ENCODE measurements around the gene MGMT.

Gene MGMT

DNA sequence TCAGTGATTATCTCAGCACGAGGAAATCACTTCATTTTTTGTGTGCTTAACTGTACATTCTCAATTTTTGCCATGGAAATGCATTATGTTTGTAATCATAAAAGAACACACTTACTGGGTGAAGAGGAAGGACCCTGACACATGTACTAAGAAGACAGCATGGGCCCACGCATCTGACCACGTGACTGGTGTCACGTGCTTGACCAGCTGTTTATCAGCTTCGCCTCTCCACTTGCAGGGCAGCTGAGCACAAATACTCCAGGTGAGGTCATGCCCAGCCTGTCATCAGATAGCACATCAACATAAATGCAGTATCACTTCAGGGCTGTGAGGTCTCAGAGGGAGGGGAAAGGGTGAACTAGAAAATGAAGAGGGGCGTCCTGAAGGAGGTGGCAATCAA is 317.2 kb downstream of the MGMT start:
- no peak for DNase-seq

DNA sequence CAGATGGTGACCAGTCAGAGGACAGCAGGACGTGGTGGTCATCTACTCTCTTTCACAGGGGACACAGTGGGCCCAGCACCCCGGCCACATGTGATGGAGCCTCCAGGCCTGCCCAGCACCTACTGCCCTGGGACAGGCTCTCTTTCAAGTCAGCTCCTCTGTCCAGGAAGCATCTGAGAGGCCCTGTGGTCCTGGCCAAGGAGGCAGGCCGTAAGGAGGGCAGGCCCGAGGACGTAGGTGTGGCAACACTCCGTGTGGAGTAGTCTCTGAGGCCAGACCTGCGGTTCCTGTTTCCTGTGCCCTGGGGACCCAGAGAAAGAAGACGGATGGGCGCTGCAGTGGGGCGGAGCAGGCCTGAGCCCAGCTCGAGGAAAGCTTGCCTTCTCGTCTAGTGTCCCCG is 317.9 kb downstream of the MGMT start:
- DNase-seq: no peak

DNA sequence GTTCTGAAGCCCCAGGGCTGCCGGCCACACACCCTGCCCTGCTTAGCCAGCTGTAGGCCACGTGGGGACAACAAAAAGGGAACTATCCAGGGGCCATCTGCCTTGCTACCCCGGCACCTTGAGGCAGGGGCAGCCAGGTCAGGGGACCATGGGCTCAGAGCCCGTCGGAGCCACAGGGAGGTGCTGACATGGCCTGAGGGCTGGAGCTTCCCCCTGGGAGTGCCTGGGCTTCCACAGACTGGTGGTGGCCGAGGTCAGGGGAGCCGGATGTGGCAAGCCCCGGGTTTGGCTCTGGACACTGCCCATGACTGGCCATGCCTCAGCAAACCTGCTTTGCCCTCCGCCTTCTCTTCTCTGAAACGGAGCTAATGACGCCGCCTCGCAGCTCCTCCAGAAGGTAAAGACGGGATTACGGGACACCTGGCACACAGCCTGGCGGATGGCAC is 318.5 kb downstream of the MGMT start:
- no peak for DNase-seq

DNA sequence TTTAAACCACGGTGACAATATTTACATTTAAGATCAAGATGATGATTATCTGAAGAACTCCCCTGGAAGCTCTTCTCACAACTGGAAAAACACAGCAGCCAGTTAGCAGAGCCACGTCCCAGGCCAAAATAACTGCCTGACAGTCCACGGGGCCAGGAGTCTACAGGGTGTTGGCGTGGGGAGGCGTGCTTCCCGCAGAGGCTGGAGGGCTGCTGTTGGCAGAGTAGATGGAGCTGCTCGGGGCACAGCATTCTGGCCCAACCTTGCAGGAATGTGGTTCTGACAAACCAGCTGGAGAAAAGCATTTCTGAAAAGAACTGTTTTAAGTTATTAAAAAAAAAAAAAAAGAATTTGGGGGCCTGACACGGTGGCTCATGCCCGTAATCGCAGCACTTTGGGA is 319.2 kb downstream of the MGMT start:
- no peak for DNase-seq

DNA sequence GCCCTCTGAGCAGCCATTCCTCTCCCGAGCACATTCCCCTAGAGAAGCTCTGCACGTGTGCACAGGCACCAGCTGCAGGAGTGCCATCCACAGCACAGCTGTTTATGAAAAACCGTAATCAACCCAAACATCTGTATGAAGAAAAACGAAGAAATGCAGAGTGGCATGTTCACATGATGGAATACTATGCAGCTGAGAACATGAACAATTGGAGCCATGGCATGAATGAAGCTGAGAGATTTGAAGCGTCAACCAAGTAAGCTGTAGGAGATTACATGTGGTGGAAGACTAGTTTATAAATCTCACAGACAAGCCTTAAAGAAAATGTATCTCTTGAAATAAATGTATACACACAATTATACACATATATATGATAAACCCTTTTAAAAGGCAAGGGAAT is 320.5 kb downstream of the MGMT start:
- no peak for DNase-seq

DNA sequence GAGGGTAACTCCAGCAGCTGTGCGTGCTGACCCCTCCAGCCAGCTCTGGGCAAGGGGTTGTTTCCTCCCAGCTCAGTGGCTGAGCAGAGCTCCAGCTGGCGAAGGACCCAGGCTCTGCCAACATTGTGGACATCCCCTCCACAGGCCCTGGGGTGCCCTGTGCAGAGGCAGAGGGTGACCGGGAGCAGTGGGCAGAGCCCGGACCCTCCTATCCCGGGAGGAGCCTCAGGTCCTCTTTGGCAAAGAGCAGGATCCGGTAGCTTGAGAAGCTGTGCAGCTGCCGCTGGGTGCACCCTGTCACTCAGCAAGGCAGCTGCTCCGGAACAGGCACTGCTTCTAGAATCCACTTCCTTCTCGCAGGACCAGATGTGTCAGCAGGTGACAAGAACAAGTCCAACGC is 321.2 kb downstream of the MGMT start:
- DNase-seq: no peak

DNA sequence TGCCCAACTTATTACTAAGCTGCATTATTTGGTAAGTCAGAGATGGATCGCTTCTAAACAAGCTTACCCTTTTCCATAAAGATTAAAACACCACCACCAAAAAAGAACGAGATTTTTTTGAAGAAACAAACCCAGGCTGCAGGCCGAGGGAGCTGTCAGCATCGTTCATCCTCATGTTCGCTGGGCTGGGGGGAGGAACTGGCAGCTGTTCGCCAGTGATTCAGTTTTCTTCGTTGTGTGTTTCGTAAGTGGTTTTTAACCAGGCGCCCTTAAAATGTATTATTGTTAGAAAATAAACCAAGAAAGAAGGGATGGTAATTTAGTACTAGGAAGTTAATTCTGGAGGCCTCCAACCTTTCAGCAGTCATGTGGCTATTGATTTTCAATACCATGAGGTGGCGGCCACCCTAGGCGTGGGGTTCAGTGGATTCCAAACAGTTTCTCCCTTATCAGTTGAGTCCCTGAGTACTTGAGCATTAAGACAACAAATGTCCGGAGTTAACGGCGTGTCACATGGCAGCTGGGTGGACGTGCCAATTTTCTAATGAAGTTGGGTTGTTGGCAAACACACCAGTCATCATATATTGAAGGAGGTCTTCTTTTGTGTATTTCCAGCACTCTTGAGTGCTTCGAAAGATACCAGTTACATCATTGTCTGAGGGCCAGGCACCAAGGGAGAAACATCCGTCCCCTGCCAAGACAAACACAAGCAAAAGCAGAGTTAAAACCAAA is 323.8 kb downstream of the MGMT start:
- DNase-seq: peak; percentile 79

DNA sequence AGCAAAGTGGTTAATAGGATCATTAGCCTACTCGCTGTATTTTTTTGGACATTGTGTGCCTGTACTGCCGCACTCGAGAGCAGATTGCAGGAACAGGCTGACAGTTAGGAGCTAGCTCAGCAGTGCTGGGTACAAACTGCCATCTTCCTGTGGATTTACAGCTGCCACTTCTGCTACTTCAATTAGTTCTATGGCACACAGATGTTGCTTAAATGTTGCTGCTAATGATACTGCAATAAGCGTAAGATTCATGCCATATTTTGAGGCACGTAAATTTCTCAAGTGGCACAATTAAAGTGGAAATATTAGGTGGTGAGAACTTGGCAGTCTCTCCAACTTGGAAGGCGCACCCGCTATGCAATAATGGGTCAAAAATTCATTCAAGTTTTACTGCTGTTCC is 325.1 kb downstream of the MGMT start:
- DNase-seq: peak; percentile 74

DNA sequence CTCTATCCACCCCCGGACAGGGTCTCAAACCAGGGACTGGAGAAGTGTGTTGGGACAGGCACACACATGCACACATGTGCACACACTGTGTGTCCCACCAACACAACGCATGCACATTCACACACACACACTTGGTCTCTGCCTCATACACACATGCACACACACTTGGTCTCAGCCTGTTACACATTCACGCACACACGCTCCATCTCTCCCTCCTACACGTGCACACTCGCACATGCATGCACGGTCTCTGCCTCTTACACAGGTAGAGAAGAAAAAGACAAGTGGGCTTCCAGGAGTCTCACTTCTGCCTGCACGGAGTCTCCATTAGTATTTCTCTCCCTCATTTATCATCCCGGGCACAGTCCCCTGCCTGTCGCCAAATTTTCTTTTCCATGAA is 325.8 kb downstream of the MGMT start:
- DNase-seq: no peak

DNA sequence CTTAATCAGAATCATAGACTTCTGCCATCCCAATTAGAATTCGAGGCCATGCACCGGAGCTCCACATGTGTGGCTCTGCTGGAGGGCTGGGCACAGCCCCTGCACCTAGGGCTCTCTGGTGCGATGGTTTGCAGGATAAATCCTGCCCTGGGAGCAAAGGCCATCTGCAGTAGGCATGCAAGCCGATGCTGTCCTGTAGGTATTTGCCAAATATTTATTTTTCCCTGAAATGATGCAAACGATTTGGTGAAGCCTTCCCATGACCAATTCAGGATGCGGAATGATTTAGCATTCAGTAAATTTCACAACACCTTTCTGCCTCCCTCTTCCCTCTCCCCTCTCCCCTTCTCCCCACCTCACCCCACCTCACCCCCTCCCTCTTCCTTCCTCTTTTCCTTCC is 326.4 kb downstream of the MGMT start:
- no peak for DNase-seq

DNA sequence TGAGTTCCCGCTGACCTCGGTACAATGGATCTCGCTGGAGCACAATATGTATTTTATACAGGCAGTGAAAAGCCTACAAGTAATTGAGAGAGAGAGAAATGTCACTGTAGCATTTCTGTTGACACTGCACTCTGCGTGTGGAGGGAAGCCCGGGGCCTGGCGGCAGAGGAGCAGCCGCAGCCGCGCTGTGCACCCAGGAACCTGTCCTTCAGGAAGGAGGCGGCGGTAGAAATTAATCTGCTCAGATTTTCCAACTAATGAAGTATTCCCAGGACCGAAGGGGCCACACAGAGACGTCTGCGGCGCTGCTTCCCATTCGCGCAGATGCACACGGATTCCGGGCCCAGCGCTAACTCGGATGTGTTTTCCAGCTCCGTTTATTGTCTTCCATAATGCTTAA is 327.0 kb downstream of the MGMT start:
- no peak for DNase-seq

DNA sequence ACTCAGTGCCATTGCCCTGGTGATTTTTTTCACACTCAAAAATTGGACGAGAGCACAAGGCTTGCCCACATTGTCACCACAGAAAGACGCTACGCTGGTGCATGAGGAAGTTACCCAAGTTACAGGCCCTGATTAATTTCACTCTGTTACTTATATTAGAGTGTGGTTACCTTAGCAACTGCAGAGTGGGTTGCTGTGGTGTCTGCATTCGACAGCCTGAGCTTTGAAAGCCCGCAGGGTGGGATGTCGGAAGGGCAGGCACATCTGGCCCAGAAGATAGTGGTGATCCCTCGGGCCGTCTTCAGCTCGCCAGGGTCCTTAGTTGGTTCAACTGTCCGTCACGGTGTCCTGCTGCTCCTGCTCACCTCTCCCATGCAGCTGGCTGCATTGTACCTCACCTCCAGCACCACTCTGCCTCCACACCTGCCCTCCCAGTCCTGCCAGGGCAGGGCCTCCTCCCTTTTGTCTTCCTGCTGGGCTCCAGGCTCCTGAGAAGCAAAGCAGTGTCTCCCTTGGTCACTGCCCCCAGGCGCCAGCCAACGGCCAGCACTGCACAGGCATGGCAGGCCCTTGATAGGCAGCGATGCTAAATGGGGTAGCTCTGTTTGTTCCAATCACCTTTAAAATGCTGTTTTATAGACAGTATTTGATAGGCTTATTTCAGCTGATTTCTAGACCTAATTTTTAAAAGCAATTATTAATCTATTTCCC is 329.8 kb downstream of the MGMT start:
- no peak for DNase-seq

DNA sequence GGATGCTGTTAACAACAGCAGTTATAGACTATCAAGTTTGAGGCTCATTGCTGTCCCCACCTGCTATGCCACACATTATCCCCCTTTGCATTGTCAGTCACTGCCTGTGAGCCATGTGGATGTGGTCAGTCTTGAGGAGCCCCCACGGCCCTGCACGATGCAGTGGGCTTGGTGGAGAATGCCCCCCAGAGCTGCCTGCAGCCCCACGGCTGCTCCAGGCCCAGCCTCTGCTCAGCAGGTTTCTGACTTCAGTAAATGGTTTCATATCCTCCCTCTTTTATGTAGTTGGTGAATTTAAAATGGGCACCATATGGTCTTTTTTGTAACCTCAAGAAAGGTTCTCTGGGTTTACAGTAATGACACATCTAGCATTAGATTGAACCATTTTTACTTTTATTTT is 332.9 kb downstream of the MGMT start:
- DNase-seq: no peak

DNA sequence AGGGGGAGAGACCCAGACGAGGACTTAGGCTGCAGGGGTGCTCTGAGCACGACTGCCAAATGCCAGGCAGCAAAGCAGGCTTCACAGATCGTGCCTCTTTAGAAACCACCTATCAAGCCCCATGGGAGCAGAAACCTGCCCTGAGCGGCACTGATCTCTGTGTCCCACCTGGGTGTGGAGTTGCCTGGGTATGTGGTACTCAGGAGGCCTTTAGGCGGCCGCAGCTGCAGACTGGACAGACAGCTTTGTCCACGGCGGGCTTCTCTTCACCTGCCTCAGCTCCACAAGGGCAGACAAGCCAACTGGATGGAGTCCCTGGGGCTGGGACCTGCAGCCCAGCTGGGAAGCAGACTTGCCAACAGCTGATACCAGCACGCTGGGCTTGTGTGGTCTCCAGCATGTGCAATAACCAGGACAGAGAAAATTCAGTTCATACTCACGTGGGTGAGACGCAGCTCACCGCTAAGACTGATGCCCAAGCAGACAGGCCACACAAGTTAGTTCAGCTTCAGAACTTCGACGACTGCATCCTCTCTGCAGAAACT is 333.8 kb downstream of the MGMT start:
- no peak for DNase-seq

DNA sequence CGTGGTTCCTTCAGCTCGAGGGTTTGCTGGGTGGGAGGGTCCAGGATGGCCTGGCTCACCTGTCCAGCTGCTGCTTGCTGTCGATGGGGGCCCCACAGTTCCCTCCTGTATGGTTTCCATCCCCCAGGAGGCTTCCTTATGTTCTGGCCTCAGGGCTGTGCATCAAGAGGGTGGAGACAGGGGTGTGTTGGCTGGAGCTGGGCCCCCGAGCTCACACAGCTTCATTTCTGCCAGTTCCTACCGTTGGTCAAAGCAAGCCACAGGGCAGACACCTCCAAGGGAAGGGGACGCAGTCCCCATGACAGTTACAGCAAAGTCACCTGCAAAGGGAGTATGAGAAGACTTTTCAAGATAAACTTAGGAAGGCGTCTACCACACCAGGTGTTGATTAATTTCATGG is 340.2 kb downstream of the MGMT start:
- no peak for DNase-seq

DNA sequence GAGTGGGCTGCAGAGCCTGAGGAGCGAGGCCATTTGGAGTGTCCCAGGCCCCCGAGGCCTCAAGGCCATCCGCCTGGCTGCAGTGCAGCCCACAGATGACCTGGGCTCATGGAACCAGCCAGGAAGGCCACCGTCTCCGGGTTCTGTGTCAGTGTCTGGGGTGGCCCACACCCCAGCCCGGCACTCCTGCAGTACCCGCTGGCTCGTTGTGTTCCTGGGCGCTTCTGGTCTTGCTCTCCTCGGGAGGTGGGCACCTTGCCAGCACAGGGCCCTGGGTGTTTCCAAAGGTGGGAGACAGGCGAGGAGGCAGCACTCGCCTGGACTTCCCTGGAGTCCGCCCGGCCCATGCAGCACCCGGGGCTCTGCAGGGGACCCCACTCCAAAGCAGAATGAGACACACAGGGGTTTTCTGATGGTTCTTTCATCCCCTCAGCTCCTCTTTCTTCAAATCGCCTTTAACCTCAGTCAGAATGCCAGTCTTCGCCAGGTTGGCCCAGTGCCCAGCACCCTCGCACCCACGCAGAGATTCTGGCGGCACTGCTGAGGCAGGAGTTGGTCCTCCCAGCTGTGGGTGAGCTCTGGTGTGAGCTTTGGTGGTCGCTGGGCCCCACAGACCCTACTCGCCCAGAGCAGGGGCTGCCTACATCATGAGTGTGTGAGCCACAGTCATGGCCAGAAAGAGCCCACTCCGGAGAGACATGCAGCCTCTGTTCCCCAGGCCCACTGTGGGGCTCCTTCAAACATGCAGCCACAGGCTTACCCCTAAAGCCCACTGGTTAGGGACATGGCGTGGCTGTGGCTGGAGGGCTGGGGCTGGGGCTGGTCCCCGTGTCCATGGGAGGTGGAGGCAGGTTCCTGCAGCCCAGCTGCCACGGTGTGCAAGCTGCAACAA is 341.3 kb downstream of the MGMT start:
- DNase-seq: peak; percentile 13

DNA sequence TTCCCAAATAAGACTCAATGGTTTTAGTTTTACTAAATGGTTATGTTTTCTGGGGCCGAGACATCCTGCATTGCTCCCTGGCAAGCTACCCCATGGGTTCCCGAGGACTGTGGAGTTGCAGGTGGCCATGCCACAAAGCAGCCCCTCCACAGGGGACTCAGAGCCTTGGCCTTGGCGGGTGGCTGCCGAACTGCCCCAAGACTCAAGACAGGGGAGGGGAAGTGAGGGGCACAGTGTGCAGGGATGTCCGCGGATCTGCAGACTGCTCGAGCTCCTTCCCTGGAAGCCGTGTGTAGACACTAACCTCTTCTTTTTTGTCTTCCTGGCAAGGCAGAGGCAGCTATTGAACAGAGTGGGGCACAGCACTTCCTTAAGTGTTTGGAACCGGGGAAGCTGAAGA is 342.4 kb downstream of the MGMT start:
- no peak for DNase-seq

DNA sequence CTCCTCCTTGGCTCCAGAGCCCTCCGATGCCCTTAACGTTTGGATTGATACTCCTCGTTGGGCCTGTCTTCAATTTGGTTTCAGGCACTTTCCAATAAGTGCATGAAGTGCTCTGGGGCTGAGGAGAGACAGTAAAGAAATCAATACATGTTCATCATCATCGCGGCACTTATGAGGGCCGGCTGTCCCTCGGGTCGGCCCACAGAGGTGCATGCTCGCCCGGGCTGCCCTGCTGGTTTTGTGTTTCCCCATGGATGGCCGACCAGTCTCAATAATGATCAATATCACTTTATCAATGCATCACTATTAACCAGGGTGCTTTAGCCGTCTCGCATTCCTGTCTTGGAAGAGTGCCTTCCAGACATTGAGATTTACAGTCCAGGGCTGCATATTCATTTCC is 342.8 kb downstream of the MGMT start:
- DNase-seq: no peak

DNA sequence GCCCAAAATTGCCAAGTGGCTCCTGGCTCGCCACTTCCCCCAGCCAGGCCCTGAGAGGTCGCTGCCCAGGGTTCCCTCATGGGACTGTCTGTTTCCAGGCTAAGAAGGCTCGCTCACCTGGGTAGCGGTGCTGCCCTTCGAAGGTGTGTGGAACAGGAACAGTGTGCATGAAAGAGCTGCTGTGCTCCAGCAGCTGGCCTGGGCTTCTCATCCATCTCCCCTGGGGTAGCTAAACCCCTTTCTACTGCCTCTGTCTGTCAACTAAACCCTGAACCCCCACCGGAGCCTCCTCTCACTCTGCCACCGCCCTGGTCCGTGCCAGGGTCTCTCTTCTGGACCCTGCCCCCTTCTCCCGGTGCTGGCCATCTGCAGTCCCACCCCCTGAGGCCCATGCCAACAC is 344.2 kb downstream of the MGMT start:
- DNase-seq: no peak

DNA sequence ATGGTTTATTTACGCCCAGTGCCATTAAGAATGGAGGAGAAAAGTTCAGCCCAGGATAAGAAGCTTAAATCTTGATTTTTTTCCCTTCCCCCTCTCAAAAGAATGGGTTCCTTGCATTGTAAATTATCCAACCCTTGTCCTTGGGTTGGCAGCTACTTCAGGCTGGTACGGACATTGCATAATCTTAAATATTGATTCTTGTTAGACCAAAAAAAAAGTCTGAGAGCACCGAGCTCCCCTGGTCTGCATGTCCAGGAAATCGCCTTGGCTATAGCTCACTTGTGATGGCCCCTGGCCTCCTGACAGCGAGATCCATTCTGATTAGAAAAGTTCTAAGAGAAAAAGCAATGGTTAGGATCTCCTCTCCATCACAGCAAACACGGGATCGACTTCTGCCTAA is 345.4 kb downstream of the MGMT start:
- DNase-seq: no peak

DNA sequence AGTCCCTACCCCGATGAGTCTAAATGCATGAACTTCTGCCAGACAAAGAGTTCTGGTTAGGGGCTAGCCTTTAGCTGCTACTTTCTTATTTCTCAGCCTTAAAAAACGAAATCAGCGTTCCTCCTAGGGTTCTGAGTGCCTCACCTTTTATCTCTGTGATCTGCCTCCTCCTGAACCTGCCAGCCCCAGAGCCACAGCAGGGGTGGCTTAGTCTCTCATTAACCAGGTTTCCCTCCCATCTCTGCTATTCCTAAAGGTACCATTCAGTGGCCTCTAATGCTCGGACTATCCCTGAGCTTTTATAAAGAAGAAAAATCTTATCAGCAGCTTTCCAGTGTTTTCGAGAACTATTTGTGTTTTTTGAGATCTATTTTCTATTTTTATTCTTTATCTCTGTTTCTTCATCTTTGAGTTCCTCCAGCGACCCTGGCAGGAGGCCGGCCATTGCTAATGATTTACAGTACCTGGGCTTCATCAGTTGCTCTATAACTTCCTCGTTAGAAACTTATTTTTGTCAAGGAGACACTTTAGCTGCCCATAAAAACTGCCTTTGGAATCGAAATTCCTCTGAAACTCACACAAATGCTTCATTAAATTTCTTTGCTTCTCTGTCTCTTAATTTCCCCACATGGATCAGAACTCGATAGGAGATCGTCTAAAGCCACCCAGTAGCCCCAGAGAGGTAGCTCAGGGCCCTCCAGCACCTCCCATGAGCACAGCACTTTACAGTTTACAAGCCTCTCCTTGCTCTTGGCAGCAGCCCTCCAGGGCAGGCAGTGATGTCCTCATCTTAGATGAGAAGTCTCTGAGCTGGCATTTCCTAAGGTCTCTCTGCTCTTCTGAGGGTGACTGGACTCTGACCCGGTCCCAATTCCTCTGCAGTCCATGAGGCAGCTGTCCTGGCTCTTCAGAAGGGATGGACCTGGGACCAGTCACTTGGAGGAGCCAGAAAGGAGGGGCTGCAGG is 347.9 kb downstream of the MGMT start:
- DNase-seq: no peak
